ENCODE results near the gene MEG3.

The MEG3 gene

GRCh38 chr14:100788942-100789341 lies 37.0 kb upstream of the MEG3 start:
- no peak overlapping the region for H3K4me3 ChIP-seq (ENCODE audit: low read length)
- H3K9me2 ChIP-seq (replicated peaks; ENCODE audit: control insufficient read depth, low read length) = no peaks in the 10 kb centered on the region
- no peaks in the 10 kb centered on the region for H4K20me1 ChIP-seq (ENCODE audit: control insufficient read depth, insufficient read depth, low read depth, low read length)
- no peaks in the 10 kb centered on the region for H3K4me1 ChIP-seq (ENCODE audit: control insufficient read depth, low read length)
- peaks cover 3% of the 10 kb centered on the region; the same call in 1 of the 2 replicates for H3K27me3 ChIP-seq (ENCODE audit: control insufficient read depth, low read length)
- TF ChIP-seq CTCF (IDR thresholded peaks at IDR 0.05; ENCODE audit: low read depth, low read length, poor library complexity, severe bottlenecking) (no peak), EZH2phosphoT487 (IDR thresholded peaks at IDR 0.05; ENCODE audit: borderline replicate concordance, low read length) (no peak)
- no peak overlapping the region for H3K27ac ChIP-seq (ENCODE audit: low read depth, low read length)
- H3K9me3 ChIP-seq (ENCODE audit: control insufficient read depth, insufficient read depth, low read length) = no peaks in the 10 kb centered on the region
- no peaks in the 10 kb centered on the region for H3K36me3 ChIP-seq (ENCODE audit: control insufficient read depth, low read length)
- H3F3A ChIP-seq (ENCODE audit: control insufficient read depth, insufficient read depth) = no peaks in the 10 kb centered on the region
- H3K79me2 ChIP-seq (ENCODE audit: control insufficient read depth, low read length) = no peaks in the 10 kb centered on the region
- no peak overlapping the region for H3K4me2 ChIP-seq (ENCODE audit: low read length)

- Histone ChIP-seq H3K4me2 (ENCODE audit: low read length) (no peak overlapping the region), H3K4me3 (ENCODE audit: low read length) (no peak overlapping the region), H3K4me1 (ENCODE audit: control insufficient read depth, low read length) (no peaks in the 10 kb centered on the region), H3F3A (ENCODE audit: control insufficient read depth, insufficient read depth) (no peaks in the 10 kb centered on the region), H3K9me2 (replicated peaks; ENCODE audit: control insufficient read depth, low read length) (no peaks in the 10 kb centered on the region), H3K27ac (ENCODE audit: low read depth, low read length) (no peak overlapping the region), H3K27me3 (ENCODE audit: control insufficient read depth, low read length) (peaks cover 3% of the 10 kb centered on the region; the same call in 1 of the 2 replicates), H3K36me3 (ENCODE audit: control insufficient read depth, low read length) (no peaks in the 10 kb centered on the region), H3K9me3 (ENCODE audit: control insufficient read depth, insufficient read depth, low read length) (no peaks in the 10 kb centered on the region), H3K79me2 (ENCODE audit: control insufficient read depth, low read length) (no peaks in the 10 kb centered on the region), H4K20me1 (ENCODE audit: control insufficient read depth, insufficient read depth, low read depth, low read length) (no peaks in the 10 kb centered on the region)
- TF ChIP-seq CTCF (IDR thresholded peaks at IDR 0.05; ENCODE audit: low read depth, low read length, poor library complexity, severe bottlenecking) (no peak), EZH2phosphoT487 (IDR thresholded peaks at IDR 0.05; ENCODE audit: borderline replicate concordance, low read length) (no peak)
These were observed 36.2 kb upstream of the MEG3 start for GRCh38 chr14:100789460-100790417.

GRCh38 chr14:100790502-100791347 lies 35.2 kb upstream of the MEG3 start:
- Histone ChIP-seq H3F3A (ENCODE audit: control insufficient read depth, insufficient read depth) (no peaks in the 10 kb centered on the region), H3K27me3 (ENCODE audit: control insufficient read depth, low read length) (peaks cover 3% of the 10 kb centered on the region; the same call in 1 of the 2 replicates)

More at GRCh38 chr14:100790502-100791347, 35.2 kb upstream of the MEG3 start:
- no peaks in the 10 kb centered on the region for H3K79me2 ChIP-seq (ENCODE audit: control insufficient read depth, low read length)
- no peaks in the 10 kb centered on the region for H3K4me1 ChIP-seq (ENCODE audit: control insufficient read depth, low read length)
- H3K4me3 ChIP-seq (ENCODE audit: low read length) = no peak overlapping the region
- no peaks in the 10 kb centered on the region for H3K9me2 ChIP-seq (replicated peaks; ENCODE audit: control insufficient read depth, low read length)
- TF ChIP-seq CTCF (IDR thresholded peaks at IDR 0.05; ENCODE audit: low read depth, low read length, poor library complexity, severe bottlenecking) = no peak
- TF ChIP-seq EZH2phosphoT487 (IDR thresholded peaks at IDR 0.05; ENCODE audit: borderline replicate concordance, low read length) = no peak
- no peaks in the 10 kb centered on the region for H3K9me3 ChIP-seq (ENCODE audit: control insufficient read depth, insufficient read depth, low read length)
- no peak overlapping the region for H3K27ac ChIP-seq (ENCODE audit: low read depth, low read length)
- H4K20me1 ChIP-seq (ENCODE audit: control insufficient read depth, insufficient read depth, low read depth, low read length) = no peaks in the 10 kb centered on the region
- no peak overlapping the region for H3K4me2 ChIP-seq (ENCODE audit: low read length)
- H3K36me3 ChIP-seq (ENCODE audit: control insufficient read depth, low read length) = no peaks in the 10 kb centered on the region

All from DOHH2 (cell line).